ENCODE results near the gene IDI2.

DNA sequence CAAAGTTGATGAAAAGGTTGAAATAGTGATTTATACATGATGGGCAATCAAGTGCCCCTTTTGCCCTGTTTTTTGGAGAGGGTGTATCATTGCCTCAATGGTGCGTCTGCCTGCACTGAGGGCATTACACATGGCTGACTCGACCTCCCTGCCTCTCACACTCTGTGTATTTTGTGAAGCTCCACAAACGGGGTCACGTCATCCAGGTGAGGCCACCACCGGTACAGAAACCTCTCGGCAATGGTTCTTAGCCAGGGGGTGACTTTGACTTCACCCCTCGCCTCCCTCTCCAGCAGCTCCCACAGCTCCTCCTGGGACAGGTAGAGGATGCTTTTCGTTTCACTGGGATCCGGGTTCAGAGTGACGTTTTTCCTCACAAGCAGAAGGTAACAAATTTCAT lies 6.3 kb downstream of the IDI2 start:
- TF ChIP-seq, protein P1, sequence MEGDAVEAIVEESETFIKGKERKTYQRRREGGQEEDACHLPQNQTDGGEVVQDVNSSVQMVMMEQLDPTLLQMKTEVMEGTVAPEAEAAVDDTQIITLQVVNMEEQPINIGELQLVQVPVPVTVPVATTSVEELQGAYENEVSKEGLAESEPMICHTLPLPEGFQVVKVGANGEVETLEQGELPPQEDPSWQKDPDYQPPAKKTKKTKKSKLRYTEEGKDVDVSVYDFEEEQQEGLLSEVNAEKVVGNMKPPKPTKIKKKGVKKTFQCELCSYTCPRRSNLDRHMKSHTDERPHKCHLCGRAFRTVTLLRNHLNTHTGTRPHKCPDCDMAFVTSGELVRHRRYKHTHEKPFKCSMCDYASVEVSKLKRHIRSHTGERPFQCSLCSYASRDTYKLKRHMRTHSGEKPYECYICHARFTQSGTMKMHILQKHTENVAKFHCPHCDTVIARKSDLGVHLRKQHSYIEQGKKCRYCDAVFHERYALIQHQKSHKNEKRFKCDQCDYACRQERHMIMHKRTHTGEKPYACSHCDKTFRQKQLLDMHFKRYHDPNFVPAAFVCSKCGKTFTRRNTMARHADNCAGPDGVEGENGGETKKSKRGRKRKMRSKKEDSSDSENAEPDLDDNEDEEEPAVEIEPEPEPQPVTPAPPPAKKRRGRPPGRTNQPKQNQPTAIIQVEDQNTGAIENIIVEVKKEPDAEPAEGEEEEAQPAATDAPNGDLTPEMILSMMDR (IDR thresholded peaks at IDR 0.05), result no peak
- TF ChIP-seq POLR2A (IDR thresholded peaks at IDR 0.05), result no peak
- no peak for TF ChIP-seq EP300 (IDR thresholded peaks at IDR 0.05)

Measured in gastroesophageal sphincter (tissue), 3 donors.